ENCODE measurements around the gene ZNF664.
"Not testable (repeated sequence)": the region's sequence is repeated elsewhere in the genome, so short reads cannot be mapped to it uniquely, and the experiment has no call there.

Gene ZNF664

DNA sequence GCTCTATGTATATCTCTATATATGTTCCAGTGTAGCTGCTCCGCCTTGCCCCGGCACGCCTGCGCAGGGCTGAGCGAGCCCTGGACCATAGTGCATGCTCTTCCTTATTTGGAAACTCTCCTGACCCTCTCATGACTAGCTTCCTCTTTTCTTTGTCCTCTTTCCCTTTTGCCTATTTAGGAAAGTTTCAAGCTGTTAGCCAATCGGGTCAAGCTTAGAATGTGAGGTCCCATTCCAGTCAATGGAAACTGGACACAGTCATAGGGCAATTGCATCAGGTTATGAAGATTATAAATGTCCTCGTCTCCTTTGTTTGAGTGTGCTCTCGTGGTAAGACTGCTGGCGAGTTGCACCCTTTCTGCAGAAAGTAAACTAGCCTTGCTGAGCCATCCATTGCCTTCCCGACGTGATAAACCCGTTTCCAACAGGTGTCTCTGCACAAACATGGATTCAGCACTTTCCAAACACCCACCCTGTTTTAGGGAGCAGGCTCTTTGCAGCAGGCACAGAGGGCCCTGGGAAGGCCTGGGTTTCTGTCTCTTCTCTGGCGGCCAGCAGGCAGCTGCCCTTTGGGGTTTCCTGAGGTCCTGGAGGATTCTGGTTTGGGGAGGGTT, 31.3 kb upstream of the ZNF664 start:
- Histone ChIP-seq H3K4me1 (ENCODE audit: control insufficient read depth in 5 of 5, insufficient read depth in 5 of 5, low read length in 5 of 5) (peaks cover 0 to 33% (median 19%) of the 10 kb centered on the region in 5 donors), H3K27me3 (ENCODE audit: control insufficient read depth in 5 of 5, insufficient read depth in 4 of 5, low read length in 5 of 5) (no peaks in the 10 kb centered on the region), H3K9me3 (ENCODE audit: control insufficient read depth in 5 of 5, low read length in 5 of 5) (peaks cover 0 to 7% (median 6%) of the 10 kb centered on the region in 5 donors), H3K36me3 (ENCODE audit: control insufficient read depth in 5 of 5, insufficient read depth in 5 of 5, low read length in 5 of 5) (peaks cover 0 to 76% (median 72%) of the 10 kb centered on the region in 5 donors), H3K27ac (ENCODE audit: low read depth, low read length) (peak overlapping the region; percentile 84), H3K4me3 (ENCODE audit: low read depth in 1 of 5, low read length in 5 of 5) (peak overlapping the region in 1 of 5 donors; percentile 19), H3K9ac (ENCODE audit: low read length in 5 of 5) (no peak overlapping the region)

DNA sequence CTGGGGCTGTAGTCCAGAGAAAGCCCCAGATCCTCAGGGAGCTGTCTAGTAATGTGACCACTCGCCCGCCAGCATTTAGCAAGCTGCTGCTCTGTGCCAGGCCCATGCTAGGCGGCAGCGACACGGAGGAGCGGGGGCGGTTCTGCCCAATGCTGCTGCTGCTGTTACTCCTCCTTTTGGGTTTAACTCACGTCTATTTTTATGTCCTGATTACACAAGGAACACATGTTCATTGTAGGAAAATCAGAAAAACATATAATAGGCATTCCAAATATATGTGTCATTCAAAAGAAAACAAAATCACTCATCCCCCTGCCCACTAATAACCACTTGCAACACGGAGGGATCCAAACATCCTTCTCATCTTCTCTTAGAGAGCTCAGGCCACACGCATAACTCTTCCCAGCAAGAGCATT, 30.8 kb upstream of the ZNF664 start:
- peaks cover 0 to 7% (median 6%) of the 10 kb centered on the region in 5 donors for H3K9me3 ChIP-seq (ENCODE audit: control insufficient read depth in 5 of 5, low read length in 5 of 5)
- H3K27me3 ChIP-seq (ENCODE audit: control insufficient read depth in 5 of 5, insufficient read depth in 4 of 5, low read length in 5 of 5) = no peaks in the 10 kb centered on the region
- H3K27ac ChIP-seq (ENCODE audit: low read depth, low read length) = peak overlapping the region; percentile 84
- no peak overlapping the region for H3K9ac ChIP-seq (ENCODE audit: low read length in 5 of 5)
- H3K4me1 ChIP-seq (ENCODE audit: control insufficient read depth in 5 of 5, insufficient read depth in 5 of 5, low read length in 5 of 5) = peaks cover 0 to 33% (median 19%) of the 10 kb centered on the region in 5 donors
- no peak overlapping the region for H3K4me3 ChIP-seq (ENCODE audit: low read depth in 1 of 5, low read length in 5 of 5)
- H3K36me3 ChIP-seq (ENCODE audit: control insufficient read depth in 5 of 5, insufficient read depth in 5 of 5, low read length in 5 of 5) = peaks cover 0 to 70% (median 67%) of the 10 kb centered on the region in 5 donors

DNA sequence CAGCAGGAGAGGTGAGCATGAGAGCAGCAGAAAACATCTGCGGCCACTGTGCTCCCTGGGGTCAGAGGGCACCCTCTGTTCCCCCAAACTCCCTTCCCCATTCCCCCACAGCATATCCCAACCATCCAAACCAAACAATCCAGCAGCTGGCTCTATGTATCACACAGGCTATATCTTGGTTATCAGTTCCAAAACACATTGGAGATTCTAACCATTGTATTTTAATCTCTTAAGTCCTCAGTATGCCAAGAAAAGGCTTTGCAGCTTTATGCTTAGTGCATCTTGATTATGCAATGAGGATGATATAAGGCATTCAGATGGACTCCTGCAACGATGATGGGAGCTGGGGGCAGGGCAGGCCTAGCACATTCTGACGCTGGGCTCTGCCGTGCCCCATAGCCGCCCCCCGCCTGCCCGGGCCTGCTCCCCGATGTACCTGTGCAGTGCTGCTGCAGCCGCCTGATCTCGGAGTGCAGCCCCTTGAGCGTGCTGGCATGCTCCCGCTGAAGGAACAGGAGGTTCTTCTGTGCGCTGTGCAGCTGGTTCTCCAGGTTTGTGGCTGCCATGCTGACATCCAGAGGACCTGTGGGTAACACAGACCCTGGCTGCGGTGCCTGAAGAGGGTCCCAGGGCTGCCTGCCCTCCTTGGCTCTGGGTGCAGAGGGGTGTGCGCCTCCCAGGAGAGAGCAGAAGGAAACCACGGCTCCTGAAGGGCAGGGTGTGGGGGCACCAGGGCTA, 29.9 kb upstream of the ZNF664 start:
- Histone ChIP-seq H3K9me3 (ENCODE audit: control insufficient read depth in 5 of 5, low read length in 5 of 5) (peaks cover 0 to 7% (median 6%) of the 10 kb centered on the region in 5 donors), H3K27ac (ENCODE audit: low read depth, low read length) (peak overlapping the region; percentile 84), H3K9ac (ENCODE audit: low read length in 5 of 5) (no peak overlapping the region), H3K27me3 (ENCODE audit: control insufficient read depth in 5 of 5, insufficient read depth in 4 of 5, low read length in 5 of 5) (no peaks in the 10 kb centered on the region), H3K36me3 (ENCODE audit: control insufficient read depth in 5 of 5, insufficient read depth in 5 of 5, low read length in 5 of 5) (peaks cover 0 to 66% (median 61%) of the 10 kb centered on the region in 5 donors), H3K4me1 (ENCODE audit: control insufficient read depth in 5 of 5, insufficient read depth in 5 of 5, low read length in 5 of 5) (peaks cover 0 to 31% (median 19%) of the 10 kb centered on the region in 5 donors), H3K4me3 (ENCODE audit: low read depth in 1 of 5, low read length in 5 of 5) (no peak overlapping the region)

DNA sequence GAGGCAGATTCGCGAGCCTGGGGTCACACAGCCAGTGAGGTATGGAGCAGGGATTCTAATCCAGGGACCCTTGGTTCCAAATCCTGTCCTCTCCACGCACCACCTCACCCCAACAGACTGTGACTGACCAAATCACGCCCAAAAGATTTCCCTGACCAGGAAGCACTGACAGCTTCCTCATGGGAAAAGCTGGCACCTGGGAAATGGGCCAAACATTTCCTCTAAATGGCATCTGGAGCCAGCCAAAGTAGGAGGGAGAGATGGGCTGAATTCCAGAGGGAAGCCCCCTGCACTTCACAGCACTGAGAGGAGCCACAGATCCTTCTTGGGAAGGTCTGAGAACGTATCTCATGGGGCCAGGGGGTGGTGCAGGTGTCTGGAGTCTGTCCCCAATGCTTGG, 29.2 kb upstream of the ZNF664 start:
- Histone ChIP-seq H3K27me3 (ENCODE audit: control insufficient read depth in 5 of 5, insufficient read depth in 4 of 5, low read length in 5 of 5) (no peaks in the 10 kb centered on the region), H3K9me3 (ENCODE audit: control insufficient read depth in 5 of 5, low read length in 5 of 5) (peaks cover 0 to 7% (median 6%) of the 10 kb centered on the region in 5 donors), H3K9ac (ENCODE audit: low read length in 5 of 5) (no peak overlapping the region), H3K36me3 (ENCODE audit: control insufficient read depth in 5 of 5, insufficient read depth in 5 of 5, low read length in 5 of 5) (peaks cover 0 to 68% (median 61%) of the 10 kb centered on the region in 5 donors), H3K4me1 (ENCODE audit: control insufficient read depth in 5 of 5, insufficient read depth in 5 of 5, low read length in 5 of 5) (peaks cover under 1 to 36% (median 24%) of the 10 kb centered on the region in 5 donors), H3K4me3 (ENCODE audit: low read depth in 1 of 5, low read length in 5 of 5) (no peak overlapping the region), H3K27ac (ENCODE audit: low read depth, low read length) (no peak overlapping the region)

DNA sequence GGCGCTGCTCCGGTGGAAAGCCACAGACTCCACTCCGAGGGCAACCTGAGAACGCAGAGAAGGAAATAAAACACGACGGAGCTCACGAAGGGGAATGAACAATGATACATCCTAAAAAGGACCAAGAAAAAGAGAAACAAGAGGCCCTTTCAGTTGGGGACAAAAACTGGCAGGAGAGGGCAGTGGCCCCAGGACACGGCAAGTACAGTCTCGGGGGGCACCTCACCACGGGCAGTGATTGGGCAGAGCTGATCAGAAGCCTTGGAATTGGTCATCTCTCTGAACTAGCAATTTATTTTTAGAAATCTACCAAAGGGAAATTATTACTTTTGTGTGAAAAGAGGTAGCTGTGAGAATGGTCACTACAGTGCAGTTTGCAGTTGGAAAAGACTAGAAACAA, 28.3 kb upstream of the ZNF664 start:
- Histone ChIP-seq H3K9ac (ENCODE audit: low read length in 5 of 5) (no peak overlapping the region), H3K27me3 (ENCODE audit: control insufficient read depth in 5 of 5, insufficient read depth in 4 of 5, low read length in 5 of 5) (no peaks in the 10 kb centered on the region), H3K4me1 (ENCODE audit: control insufficient read depth in 5 of 5, insufficient read depth in 5 of 5, low read length in 5 of 5) (peaks cover 6 to 44% (median 32%) of the 10 kb centered on the region in 5 donors), H3K27ac (ENCODE audit: low read depth, low read length) (no peak overlapping the region), H3K9me3 (ENCODE audit: control insufficient read depth in 5 of 5, low read length in 5 of 5) (peaks cover 0 to 7% (median 6%) of the 10 kb centered on the region in 5 donors), H3K36me3 (ENCODE audit: control insufficient read depth in 5 of 5, insufficient read depth in 5 of 5, low read length in 5 of 5) (peaks cover 0 to 64% (median 58%) of the 10 kb centered on the region in 5 donors), H3K4me3 (ENCODE audit: low read depth in 1 of 5, low read length in 5 of 5) (no peak overlapping the region)

DNA sequence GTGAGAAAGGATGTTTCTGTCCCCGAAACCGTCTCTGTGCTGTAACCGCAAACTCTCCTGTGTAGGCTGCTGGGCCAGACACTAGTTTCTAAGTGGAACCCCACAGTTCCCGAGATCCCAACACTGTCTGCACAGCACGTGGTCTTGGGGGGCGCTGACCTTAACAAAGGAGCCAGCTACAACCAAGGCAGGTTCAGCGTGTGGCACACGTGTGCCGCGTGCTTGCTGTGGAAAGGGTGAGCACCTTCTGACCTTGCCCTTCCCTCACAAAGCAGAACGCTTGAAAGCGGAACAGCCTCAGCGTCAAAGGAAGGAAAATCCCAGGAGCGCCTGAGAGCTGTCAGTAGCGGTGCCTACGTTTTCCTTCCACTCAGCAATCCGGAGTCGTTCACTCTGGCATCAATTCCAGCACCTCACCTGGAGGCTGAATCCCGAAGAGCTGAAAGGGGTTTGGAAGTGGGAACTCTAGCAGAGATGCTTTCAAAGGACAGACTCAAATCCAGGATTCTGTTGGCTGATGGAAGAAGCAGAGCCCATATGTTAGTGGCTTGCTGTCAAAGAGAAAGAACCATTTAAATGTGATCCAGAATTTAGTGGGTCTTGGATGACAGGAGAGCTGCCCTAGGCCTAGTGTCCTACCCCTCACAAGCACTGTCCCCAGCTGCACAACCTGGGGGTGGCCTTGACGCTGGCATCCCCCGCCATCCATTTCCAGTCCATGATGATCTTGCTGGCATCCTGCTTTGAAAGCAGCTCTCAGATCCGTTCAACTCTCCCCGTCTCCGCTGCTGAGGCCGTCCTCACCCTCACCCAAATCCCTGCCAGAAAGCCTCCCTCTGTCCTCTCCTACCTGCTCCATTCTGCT, 27.5 kb upstream of the ZNF664 start:
- H3K27me3 ChIP-seq (ENCODE audit: control insufficient read depth in 5 of 5, insufficient read depth in 4 of 5, low read length in 5 of 5) = no peaks in the 10 kb centered on the region
- no peak overlapping the region for H3K9ac ChIP-seq (ENCODE audit: low read length in 5 of 5)
- H3K27ac ChIP-seq (ENCODE audit: low read depth, low read length) = no peak overlapping the region
- peaks cover 12 to 53% (median 40%) of the 10 kb centered on the region in 5 donors for H3K4me1 ChIP-seq (ENCODE audit: control insufficient read depth in 5 of 5, insufficient read depth in 5 of 5, low read length in 5 of 5)
- H3K4me3 ChIP-seq (ENCODE audit: low read depth in 1 of 5, low read length in 5 of 5) = no peak overlapping the region
- H3K36me3 ChIP-seq (ENCODE audit: control insufficient read depth in 5 of 5, insufficient read depth in 5 of 5, low read length in 5 of 5) = peaks cover 0 to 57% (median 50%) of the 10 kb centered on the region in 5 donors
- peaks cover 0 to 7% (median 6%) of the 10 kb centered on the region in 5 donors for H3K9me3 ChIP-seq (ENCODE audit: control insufficient read depth in 5 of 5, low read length in 5 of 5)

DNA sequence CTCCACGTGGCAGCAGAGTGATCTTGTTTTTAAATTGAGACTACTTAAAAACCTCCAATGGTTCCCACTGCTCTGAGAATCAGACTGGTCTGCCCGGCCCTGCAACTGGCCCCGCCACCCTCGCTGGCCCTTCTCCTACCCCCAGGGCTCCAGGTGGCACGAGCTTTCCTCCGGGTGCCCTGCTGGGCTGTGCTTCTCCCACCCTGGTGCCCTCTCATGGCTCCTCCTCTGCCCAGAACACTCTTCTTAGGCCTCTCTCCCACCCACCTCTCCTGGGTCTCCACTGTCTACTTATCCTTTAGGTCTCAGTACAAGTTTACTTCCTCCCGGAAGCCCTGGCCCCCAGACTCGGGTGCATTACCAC, 26.9 kb upstream of the ZNF664 start:
- H3K4me1 ChIP-seq (ENCODE audit: control insufficient read depth in 5 of 5, insufficient read depth in 5 of 5, low read length in 5 of 5) = peaks cover 14 to 57% (median 45%) of the 10 kb centered on the region in 5 donors
- no peaks in the 10 kb centered on the region for H3K27me3 ChIP-seq (ENCODE audit: control insufficient read depth in 5 of 5, insufficient read depth in 4 of 5, low read length in 5 of 5)
- peaks cover 0 to 52% (median 47%) of the 10 kb centered on the region in 5 donors for H3K36me3 ChIP-seq (ENCODE audit: control insufficient read depth in 5 of 5, insufficient read depth in 5 of 5, low read length in 5 of 5)
- H3K9ac ChIP-seq (ENCODE audit: low read length in 5 of 5) = no peak overlapping the region
- H3K9me3 ChIP-seq (ENCODE audit: control insufficient read depth in 5 of 5, low read length in 5 of 5) = peaks cover 0 to 7% (median 6%) of the 10 kb centered on the region in 5 donors
- H3K4me3 ChIP-seq (ENCODE audit: low read depth in 1 of 5, low read length in 5 of 5) = no peak overlapping the region
- H3K27ac ChIP-seq (ENCODE audit: low read depth, low read length) = no peak overlapping the region

DNA sequence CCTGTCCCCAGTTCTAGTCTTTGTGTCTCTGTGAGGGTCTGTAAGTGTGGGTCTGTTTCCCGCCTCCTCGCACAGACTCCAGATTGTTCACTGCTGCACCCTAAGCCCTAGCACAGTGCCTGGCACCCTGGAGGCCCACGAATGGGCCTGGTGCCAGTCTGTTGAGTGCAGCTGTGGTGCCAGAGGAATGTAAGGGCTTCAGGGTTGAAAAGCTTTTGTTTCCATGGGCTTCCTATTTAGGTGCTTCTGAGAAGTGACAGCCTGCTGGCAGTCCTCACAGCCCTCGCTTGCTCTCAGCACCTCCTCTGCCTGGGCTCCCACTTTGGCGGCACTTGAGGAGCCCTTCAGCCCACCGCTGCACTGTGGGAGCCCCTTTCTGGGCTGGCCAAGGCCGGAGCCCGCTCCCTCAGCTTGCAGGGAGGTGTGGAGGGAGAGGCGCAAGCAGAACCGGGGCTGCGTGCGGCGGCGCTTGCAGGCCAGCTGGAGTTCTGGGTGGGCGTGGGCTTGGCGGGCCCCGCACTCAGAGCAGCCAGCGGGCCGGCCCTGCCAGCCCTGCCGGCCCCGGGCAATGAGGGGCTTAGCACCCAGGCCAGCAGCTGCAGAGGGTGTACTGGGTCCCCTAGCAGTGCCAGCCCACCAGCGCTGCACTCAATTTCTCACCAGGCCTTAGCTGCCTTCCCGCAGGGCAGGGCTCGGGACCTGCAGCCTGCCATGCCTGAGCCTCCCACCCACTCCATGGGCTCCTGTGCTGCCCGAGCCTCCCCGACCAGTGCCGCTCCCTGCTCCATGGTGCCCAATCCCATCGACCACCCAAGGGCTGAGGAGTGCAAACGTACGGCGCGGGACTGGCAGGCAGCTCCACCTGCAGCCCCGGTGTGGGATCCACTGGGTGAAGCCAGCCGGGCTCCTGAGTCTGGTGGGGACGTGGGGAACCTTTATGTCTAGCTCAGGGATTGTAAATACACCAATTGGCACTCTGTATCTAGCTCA, 26.2 kb upstream of the ZNF664 start:
- Histone ChIP-seq H3K4me1 (ENCODE audit: control insufficient read depth in 5 of 5, insufficient read depth in 5 of 5, low read length in 5 of 5) (peaks cover 14 to 56% (median 47%) of the 10 kb centered on the region in 5 donors), H3K36me3 (ENCODE audit: control insufficient read depth in 5 of 5, insufficient read depth in 5 of 5, low read length in 5 of 5) (peaks cover 0 to 46% (median 40%) of the 10 kb centered on the region in 5 donors)
- not testable (repeated sequence) for H3K9ac ChIP-seq (ENCODE audit: low read length in 5 of 5); H3K4me3 ChIP-seq (ENCODE audit: low read depth in 1 of 5, low read length in 5 of 5); H3K27ac ChIP-seq (ENCODE audit: low read depth, low read length); H3K9me3 ChIP-seq (ENCODE audit: control insufficient read depth in 5 of 5, low read length in 5 of 5); H3K27me3 ChIP-seq (ENCODE audit: control insufficient read depth in 5 of 5, insufficient read depth in 4 of 5, low read length in 5 of 5)

DNA sequence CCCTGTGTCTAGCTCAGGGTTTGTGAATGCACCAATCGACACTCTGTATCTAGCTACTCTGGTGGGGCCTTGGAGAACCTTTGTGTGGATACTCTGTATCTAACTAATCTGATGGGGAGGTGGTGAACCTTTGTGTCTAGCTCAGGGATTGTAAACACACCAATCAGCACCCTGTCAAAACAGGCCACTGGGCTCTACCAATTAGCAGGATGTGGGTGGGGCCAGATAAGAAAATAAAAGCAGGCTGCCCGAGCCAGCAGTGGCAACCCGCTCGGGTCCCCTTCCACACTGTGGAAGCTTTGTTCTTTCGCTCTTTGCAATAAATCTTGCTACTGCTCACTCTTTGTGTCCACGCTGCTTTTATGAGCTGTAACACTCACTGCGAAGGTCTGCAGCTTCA, 25.5 kb upstream of the ZNF664 start:
- not testable (repeated sequence) for H3K9me3 ChIP-seq (ENCODE audit: control insufficient read depth in 5 of 5, low read length in 5 of 5)

More for the DNA sequence above, 25.5 kb upstream of the ZNF664 start:
- H3K4me3 ChIP-seq (ENCODE audit: low read depth in 1 of 5, low read length in 5 of 5); H3K27ac ChIP-seq (ENCODE audit: low read depth, low read length); H3K27me3 ChIP-seq (ENCODE audit: control insufficient read depth in 5 of 5, insufficient read depth in 4 of 5, low read length in 5 of 5); H3K9ac ChIP-seq (ENCODE audit: low read length in 5 of 5): not testable (repeated sequence)
- peaks cover 14 to 55% (median 48%) of the 10 kb centered on the region in 5 donors for H3K4me1 ChIP-seq (ENCODE audit: control insufficient read depth in 5 of 5, insufficient read depth in 5 of 5, low read length in 5 of 5)
- peaks cover 0 to 39% (median 33%) of the 10 kb centered on the region in 5 donors for H3K36me3 ChIP-seq (ENCODE audit: control insufficient read depth in 5 of 5, insufficient read depth in 5 of 5, low read length in 5 of 5)

Data from subcutaneous abdominal adipose tissue (tissue), 5 donors.